HG02610 (cell line): ENCODE data around the gene SRP54.
"Not testable (repeated sequence)": the region's sequence is repeated elsewhere in the genome, so short reads cannot be mapped to it uniquely, and the experiment has no call there.

Experiments
- ATAC-seq: cut with Tn5 transposase; IDR thresholded peaks from one replicate; pipeline ENCODE4 v1.9.1; 2021; ENCODE audit warnings: mild to moderate bottlenecking, moderate library complexity; ENCODE audit not compliant: unreplicated experiment

SRP54 gene

DNA sequence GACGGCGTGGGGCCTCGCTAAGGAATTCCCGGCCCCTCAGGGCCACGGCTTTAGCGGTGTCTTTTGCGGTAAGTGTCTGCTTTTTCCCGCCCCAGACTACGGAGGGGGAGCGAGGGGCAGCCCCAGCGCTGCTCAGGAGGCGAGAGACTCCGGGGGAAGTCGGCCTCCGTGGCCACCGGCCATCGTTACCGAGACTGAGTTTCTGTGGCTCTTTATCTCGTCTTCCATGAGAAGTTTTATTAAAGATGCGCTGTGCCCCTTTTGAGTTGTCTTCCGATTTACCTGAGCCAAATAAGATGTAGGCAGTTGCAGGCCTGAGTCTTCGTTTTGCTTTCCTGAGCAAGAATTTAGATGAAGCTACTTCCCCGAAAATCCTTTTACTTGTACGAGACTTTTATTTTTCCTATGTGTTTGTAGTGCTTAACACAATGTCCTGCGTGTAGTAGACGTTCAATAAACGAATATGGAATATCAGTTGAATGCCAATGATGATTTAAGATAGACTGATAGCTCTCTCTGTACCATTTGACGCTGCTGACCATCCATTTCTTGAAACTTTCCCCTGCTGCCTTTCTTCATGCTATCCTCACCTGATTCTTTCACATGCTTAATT lies 462 bp downstream of the SRP54 start:
- ATAC-seq: peak; percentile 21

DNA sequence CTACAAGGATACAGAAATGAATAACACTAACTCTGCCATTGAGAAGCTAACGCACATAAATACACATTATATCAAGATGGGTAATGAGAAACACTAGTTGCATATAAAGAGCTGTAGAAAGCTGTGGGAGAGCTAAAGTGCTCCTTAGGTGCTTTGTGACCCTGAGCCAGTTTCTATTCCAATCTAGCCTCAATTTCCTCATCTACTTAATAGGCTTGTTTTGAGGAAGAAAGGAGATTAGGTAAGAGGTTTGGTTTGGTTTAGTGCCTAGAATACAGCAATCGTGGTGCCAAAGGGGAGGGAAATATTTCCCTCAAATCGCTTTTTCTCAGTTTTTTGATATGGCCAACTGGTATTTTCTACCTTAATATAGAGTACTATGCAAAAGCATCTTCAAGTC lies 994 bp downstream of the SRP54 start:
- no peak for ATAC-seq

DNA sequence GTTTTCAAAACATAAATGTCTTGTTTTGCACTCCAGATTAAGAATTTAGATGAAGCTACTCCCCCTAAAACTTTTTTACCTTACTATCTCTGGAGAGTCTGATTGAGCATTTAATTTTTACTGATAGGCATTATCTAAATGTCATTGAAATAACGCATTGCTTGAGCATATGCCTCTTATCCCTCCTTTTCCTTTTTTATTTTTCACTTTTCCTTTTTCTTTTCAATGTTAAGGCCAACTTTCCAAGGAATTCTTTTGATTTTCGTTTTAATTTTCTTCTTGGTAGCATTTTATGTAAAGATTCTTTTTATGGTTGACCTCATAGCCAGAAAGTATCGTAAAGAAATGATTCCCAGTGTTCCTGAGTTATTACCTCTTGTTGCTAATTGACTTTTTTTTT lies 2.9 kb downstream of the SRP54 start:
- ATAC-seq: no peak

DNA sequence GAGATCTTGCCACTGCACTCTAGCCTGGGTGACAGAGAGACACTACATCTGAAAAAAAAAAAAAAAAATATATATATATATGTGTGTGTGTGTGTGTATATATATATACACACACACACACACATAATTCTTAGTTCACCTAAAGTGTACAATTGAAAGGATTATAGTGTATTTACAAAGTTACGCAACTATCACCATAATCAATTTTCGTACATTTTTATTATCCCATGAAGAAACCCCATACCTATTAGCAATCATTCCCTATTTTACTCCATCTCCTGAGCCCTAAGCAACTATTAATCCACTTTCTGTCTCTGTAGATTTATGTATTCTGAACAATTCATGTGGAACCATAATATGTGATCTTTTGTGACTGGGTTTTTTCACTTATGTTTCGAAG lies 4.4 kb downstream of the SRP54 start:
- no peak for ATAC-seq

DNA sequence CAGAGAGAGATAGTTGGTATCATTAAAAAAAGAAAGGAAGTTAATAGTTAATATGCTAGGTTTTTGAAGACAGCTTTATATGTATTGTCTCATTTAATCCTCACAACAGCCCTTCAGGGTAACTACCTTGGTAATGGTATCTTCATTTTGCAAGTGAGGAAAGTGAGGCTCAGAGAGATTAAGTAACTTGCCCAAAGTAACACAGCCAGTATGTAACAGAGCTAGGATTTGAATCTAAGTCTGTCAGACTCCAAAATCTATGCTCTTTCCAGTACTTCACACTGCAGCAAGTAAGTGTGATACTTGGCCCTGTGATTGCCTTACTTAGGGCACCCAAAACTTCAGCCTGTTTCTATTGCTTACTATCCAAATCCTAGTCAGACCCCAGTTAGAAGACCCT lies 7.0 kb downstream of the SRP54 start:
- no peak for ATAC-seq

DNA sequence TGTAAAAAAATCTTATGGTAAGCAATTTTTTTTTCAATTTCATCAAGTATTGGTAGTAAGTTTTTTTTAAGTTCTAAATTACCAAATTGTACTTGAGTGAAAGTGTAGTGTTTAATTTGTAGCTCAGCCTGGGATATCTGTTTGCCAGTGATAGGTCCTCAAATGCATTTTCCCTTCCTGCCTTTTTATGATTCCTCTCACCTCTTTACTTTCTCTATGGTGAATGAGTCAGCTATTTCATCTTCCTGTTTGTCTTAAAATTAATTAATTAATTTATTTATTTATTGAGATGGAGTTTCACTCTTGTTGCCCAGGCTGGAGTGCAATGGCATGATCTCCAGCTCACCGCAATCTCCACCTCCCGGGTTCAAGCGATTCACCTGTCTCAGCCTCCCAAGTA lies 10.6 kb downstream of the SRP54 start:
- no peak for ATAC-seq

DNA sequence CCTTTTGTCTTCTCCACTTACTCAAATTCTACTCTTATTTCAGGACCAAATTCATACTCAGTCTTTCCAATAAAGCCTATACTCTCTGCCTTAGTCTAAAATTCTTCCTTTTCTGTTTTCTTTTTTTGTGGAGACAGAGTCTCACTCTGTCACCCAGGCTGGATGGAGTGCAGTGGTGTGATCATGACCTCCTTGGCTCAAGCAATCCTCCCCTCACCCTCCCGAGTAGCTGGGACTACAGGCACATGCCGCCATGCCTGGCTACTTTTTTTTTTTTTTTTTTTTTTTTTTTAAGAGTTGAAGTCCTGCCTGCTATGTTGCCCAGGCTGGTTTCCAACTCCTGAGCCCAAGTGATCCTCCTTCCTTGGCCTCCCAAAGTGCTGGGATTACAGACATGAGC lies 11.9 kb downstream of the SRP54 start:
- ATAC-seq: no peak

DNA sequence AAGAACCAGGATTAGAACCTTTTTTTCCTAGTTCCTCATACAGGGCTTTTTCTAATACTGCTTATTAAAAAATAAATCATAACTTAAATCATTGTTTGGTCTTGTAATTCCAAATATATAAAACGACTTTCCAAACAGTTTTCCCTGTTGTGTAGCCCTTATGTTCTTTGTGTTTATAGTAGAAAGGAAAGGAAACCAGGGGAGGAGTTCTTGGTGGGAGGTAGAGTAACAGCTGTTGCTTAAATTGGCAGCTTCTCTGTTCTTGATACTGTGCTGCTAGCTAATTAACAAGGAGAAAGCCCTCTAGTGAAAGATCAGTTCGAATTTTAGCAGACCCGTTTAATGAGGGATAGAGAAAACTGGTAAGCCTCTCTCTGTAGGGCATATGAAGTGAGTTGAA lies 15.0 kb downstream of the SRP54 start:
- no peak for ATAC-seq

DNA sequence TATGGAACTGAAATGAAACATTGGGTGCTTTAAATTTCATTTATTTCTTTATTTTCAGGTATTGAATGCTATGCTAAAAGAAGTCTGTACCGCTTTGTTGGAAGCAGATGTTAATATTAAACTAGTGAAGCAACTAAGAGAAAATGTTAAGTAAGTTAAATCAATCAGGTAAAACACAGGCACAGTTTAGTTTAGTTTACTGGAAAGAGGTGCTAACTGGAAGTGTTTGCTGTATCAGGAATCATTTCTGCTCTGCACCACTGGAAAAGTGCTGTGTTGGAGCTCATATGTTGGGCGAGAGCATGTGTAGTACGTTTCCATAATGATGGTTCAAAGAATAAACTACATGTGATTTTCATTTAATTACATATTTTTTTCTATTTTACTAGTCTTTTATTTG lies 16.7 kb downstream of the SRP54 start:
- no peak for ATAC-seq

DNA sequence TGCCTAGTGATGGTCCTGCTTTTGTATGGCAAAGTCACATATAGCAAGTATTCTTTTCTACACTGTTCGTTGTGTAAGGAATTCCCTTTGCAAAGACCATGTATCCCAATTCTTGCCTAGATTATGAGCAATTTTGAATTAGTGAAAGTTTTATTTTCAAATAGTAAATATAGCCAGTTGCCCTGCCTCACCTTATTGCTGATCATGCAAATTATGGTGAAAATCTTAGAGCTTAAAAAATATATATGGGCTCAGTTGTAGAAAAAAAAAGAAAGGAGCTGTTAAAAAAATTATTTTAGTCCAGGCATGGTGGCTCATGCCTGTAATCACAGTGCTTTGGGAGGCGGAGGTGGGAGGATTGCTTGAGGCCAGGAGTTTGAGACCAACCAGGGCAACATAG lies 18.8 kb downstream of the SRP54 start:
- no peak for ATAC-seq

DNA sequence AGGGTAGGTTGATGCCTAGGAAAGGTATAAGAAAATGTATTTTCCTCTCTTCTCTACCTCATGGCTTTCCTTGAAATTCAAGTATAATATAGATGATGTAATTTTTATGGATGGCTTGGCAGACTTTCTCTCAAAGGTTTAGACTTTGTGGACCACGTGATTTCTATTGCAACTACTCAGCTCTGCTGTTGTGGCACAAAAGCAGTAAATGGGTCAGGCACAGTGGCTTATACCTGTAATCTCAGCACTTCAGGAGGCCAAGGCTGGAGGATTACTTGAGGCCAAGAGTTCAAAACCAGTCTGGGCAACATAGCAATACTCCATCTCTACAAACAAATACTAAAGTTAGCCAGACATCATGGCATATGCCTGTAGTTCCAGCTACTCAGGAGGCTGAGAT lies 22.0 kb downstream of the SRP54 start:
- no peak for ATAC-seq

DNA sequence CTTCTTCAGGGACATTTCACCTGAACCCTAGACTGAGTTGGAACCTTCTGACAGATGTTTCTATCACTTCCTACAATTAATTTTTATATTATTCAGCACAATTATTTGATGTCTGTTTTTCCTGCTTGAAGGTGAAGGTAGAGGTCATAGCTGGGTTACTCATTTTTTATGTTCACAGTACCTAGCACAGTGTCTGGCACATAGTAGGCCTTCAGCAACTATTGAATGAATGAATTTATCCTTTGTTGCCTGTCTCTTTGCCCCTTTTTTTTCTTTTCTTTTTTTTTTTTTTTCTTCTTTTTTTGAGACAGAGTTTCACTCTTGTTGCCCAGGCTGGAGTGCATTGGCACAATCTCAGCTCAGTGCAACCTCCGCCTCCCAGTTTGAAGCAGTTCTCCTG lies 33.8 kb downstream of the SRP54 start:
- no peak for ATAC-seq

DNA sequence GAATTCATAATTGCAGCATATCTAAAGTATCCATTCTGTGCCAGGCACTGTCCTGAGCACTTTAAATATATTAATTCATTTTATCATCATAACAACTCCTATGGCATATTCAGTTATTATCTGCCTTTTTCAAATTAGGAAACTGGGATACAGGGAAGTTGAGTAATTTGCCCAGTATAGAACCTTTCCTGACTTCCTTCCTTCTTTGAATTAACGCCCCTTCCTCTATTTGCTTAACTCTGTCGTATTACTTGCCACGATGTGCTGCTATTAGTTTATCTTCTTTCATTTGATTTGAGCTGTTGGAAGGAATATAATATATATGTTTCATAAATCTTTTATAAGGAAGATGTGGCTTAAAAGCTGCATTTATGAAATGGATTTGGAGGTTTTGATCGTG lies 37.9 kb downstream of the SRP54 start:
- ATAC-seq: no peak

DNA sequence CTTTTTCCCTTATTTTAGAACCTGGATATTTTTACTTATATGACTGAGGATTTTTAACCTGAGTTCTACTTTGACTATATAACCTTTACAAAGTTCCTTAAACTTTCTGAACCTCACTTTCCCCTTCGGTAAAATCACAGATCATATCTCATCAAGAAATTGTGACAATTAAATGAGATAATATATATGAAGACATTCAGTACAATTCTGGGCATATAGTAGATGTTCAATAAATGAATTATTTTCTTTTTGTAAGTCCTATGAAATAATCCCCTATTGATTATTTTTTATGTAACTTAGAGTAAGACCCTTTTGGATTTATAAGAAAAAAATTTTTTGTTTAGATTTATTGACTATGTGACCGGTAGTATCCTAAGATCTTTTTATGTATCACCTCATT lies 45.6 kb downstream of the SRP54 start:
- no peak for ATAC-seq

DNA sequence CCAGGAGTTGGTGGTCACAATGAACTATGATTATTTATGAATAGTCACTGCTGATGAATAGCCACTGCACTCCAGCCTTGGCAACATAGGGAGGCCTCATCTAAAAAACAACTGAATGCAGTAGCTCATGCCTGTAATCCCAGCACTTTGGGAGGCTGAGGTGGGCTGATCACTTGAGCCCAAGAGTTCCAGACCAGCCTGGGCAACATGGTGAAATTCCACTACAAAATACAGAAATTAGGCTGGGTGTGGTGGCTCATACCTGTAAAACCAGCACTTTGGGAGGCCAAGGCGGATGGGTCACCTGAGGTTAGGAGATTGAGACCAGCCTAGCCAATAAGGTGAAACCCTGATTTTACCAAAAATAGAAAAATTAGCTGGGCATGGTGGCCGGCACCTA lies 49.8 kb downstream of the SRP54 start:
- ATAC-seq: no peak

DNA sequence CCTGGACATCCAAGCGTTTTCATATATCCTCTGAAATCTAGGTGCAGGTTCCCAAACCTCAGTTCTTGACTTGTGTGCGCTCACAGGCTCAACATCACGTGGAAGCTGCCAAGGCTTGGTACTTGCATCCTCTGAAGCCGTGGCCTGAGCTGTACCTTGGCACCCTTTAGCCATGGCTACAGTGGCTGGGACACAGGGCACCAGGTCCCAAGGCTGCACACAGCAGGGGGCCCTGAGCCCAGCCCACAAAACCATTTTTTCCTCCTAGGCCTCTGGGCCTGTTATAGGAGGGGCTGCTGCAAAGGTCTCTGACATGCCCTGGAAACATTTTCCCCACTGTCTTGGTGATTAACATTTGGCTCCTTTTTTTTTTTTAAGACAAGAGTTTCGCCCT lies 51.6 kb downstream of the SRP54 start:
- ATAC-seq: no peak

DNA sequence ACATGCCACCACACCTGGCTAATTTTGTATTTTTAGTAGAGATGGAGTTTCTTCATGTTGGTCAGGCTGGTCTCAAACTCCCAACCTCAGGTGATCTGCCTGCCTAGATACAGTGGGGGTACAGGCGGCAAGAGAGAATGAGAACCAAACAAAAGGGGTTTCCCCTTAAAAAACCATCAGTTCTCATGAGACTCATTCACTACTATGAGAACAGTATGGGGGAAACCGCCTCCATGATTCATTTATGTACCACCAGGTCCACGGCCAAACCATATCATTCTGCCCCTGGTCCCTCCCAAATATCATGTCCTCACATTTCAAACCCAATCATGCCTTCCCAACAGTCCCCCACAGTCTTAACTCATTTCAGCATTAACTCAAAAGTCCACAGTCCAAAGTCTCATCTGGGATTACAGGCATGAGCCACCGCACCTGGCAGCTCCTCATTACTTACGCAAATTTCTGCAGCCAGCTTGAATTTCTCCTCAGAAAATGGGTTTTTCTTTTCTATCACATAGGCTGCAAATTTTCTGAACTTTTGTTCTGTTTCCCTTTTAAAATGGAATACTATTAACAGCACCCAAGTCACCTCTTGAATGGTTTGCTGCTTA lies 52.3 kb downstream of the SRP54 start:
- ATAC-seq: peak; percentile 41

DNA sequence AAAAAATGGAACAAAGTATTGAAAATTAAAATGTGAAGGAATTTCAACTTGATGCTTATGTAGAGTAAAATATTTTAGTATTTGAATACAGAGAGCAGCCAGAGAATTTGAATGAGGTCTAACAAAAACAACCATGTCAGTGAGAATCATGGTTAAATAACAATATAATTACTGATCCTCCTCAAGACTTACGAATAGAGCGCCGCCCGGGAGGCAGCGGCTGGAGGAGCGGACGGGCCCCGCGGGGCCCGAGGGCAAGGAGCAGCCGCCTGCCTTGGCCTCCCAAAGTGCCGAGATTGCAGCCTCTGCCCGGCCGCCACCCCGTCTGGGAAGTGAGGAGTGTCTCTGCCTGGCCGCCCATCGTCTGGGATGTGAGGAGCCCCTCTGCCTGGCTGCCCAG lies 55.5 kb downstream of the SRP54 start:
- not testable (repeated sequence) for ATAC-seq

DNA sequence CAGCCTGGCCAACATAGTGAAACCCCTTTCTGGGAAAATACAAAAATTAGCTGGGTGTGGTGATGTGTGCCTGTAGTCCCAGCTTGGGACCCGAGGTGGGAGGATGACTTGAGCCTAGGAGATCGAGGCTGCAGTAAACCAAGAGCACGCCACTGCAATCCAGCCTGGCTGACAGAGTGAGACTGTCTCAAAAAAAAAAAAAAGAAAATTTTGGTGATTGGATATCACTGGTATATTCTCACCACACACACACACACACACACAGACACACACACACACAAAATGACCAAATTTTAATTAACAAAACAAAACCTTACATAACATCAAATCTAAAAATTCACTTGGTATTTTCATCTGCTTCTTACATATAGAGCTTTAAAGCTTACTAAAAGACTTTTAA lies 59.8 kb downstream of the SRP54 start:
- ATAC-seq: no peak

DNA sequence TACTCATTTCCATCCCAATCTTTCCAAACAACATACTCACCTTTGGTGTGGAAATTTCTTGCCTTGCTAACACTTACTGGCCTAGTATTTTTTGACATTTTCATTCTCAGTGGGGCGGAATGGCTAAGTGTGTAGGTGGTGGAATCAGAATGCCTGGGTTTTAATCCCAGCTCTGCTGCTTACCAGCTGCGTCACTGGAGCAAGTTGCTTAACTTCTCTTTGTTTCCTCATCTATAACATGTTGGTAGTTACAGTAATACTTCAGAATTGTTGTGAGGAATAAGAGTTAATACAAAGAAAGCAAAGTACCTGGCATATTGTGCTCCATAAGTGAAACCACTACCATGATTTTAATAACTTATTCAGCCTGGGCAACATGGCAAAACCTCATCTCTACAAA lies 60.3 kb downstream of the SRP54 start:
- no peak for ATAC-seq

DNA sequence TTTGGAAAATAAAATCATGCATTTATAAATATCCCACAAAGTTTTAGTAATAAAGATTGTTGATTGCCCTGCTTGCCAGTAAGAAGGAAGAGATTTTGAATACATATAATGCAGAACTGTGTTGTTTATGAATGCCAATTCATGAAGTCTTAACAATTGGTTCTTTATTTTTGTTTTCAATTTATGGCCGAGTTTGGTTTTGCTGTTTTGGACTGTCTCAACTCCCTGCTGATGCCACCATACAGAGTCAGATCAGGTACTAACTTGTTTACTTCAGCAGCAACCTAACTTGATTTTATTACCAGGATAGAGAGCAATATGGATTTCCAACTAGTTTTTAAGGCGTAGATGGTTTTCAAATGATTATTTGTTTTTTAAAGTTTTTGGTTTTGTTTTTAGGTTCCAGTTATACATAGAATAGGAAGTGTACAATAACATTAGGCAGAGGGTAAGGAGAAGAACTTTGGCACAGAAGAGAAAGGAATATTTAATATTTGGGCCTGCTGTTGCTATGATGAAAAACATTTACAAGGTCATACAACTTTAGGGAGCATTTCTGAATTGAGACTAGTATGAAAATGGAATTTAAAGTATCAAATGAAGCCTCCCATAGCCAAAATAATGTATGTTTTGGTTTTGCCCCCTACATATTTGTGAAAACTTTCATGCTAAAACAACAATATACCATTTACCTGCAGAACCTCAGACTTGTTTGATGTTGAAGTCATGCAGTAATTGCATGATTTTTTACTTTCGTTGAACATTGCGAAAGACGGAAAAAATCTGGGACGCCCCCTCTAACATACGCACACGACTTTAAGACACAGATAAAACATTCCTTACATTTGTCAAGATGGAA lies 62.4 kb downstream of the SRP54 start:
- ATAC-seq: no peak

DNA sequence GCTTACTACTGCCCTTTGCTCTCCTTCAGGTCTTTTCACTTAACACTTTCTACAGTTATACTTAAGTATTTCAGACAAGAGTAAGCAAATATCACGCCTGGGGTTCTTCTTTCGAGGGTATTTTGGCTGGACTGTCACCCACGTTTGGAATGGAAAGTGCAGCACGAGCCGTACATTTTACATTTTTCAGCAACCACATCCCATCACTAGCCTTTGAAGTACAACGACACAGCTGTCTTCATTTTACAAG lies 62.9 kb downstream of the SRP54 start:
- no peak for ATAC-seq
